HG03558 (cell line): ENCODE measurements around the gene SARDH.

Experiments used
- ATAC-seq: cut with Tn5 transposase; IDR thresholded peaks from one replicate; pipeline ENCODE4 v1.9.1; 2021; ENCODE audit warnings: moderate number of reproducible peaks; ENCODE audit not compliant: unreplicated experiment; ENCODE audit errors: extremely low read depth

SARDH gene

DNA sequence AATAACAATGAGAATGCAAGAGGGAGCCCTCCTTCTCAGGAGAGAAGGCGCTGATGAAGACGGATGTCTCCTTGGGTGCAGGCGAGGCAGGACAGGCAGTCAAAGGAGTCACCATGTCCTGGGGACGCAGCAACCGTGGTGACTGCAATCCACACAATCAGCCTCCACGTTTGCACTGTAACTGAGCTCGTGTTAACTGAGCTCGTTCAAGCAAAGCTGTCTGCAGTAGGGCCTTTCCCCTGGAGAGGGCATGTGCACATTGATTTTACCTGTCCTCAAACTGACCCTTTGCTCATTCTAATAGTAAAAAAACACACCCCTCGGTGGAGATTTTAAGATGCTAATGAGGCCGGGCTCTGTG, 2.8 kb downstream of the SARDH start:
- no peak for ATAC-seq

- no peak for ATAC-seq
These were observed 3.4 kb downstream of the SARDH start for GRCh38 chr9:133734590-133735414.

DNA sequence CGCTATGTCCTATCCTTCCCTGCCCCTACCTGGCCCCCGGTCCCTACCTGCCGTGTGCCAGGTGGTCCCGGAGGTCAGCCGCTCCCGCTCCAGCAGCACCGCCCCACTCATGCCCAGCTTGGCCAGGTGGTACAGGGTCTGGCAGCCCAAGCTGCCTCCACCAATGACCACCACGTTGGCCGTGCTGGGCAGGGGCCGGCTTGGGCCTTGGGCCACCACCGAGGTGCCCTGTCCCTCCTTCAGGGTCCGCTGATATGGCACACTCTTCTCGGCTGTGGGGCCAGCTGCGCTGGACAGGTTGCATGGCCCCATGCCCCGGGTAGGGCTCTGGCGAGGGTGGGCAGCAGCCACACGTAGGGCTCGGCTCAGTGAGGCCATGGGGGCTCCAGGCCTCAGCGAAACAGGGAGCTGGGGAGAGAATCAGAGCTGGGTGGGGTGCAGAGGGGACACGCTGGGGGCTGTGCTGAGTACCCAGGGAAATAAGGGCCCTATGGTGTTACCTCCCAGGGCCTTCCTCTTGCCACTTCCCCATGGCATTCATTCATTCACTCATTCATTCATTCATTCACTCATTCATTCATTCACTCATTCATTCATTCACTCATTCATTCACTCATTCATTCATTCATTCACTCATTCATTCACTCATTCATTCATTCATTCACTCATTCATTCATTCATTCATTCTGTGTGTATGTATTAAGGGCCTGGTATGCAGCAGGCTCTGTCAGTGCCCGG, 4.2 kb downstream of the SARDH start:
- no peak for ATAC-seq

GRCh38 chr9:133733421-133733795, 4.7 kb downstream of the SARDH start:
- no peak for ATAC-seq

DNA sequence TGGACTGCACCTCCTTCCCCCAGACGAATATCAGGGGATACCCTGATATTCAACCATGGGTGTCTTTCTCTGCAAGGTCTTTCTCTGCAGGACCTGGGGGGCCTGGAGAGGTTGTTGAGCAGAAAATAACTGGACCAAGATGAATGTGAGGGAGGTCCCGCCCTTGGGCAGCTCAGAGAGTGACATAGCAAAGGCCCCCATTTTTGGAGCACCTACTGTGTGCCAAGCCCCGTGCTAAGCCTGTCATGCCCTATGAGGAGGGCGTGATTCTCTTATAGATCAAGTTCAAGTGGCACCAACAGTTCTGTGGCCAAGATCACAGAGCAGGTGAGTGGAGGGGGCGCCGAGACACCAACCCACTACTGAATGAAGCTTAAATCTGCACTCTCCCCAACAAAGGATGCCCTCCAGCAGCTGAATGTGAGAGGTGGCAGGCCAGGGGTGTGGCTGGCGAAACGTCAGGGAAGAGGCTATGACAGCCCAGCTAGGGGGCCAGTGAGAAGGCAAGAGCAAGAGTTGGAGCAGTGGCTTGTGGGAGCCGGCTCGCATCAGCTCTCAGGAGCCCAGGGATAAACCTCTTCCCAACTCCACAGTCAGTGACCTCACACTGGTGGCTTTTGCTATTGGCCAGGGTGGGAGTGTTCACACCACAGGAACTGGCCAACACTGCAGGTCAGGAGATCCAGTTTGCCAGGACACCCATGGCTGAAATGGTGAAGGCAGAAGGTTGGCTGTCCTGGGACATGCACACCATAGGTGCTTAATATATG, 5.3 kb downstream of the SARDH start:
- no peak for ATAC-seq

GRCh38 chr9:133731876-133732638, 6.1 kb downstream of the SARDH start:
- ATAC-seq = no peak

- ATAC-seq = no peak
These were observed 7.0 kb downstream of the SARDH start for GRCh38 chr9:133730994-133731715.

DNA sequence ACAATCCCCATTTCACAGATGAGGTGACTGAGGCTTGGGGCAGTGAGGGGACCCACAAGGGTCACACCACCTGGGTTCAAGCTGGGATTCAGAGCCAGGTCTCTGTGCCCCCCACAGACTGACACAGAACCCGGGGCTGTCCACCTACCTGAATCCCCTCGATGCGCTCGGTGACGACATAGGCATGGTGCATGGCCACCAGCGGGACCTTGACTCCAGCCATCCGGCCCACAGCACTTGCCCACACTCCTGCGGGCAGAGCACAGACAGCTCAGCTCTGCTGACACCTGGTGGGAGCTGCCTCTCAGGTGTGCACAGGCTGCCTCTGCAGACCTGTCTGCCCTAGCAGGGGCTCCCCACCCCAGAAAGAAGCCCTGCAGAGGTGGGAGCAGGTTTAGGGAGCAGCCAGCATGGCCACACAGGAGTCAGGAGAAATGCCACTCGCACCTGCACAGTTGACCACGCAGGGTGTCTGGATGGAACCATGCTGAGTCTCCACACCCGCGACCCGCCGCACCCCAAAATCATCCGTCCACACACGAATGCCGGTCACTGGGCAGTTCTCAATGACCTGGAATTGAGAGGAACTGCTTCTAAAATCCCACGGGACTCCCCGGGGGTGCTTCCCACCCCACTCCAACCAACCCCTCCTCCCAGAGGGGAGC, 8.4 kb downstream of the SARDH start:
- no peak for ATAC-seq

- no peak for ATAC-seq
These were observed 9.1 kb downstream of the SARDH start for GRCh38 chr9:133728856-133729616.

- no peak for ATAC-seq
These were observed 10.2 kb downstream of the SARDH start for GRCh38 chr9:133727876-133728441.

DNA sequence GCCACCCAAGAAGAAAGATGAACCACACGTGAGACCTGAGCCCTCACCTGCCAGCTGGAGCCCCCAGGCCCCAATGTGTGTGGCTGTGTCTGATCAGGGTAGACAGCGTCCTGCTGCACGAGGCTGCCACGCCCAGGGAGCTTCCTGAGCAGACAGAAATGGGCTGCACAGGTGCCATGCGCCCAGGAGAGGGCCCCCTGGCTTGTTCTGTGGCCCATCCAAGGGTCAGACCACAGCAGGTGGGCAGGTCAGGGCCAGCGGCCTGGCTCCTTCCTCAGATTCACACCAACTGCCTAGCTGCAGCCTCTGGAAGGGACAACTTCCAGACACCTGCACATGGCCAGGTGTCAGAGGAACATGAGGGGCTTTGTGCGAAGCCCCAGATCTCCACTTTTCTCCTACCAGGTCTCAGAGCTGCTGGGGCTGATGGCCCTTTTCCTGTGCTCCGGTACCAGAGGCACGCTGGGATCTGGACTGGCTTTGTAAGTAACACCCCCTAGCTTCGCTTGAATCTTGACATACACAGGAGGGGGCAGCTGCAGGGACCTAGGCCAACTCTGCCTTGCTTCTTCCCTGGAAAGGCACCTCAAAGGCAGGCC, 10.8 kb downstream of the SARDH start:
- no peak for ATAC-seq

- ATAC-seq = no peak
These were observed 11.5 kb downstream of the SARDH start for GRCh38 chr9:133726401-133727276.

DNA sequence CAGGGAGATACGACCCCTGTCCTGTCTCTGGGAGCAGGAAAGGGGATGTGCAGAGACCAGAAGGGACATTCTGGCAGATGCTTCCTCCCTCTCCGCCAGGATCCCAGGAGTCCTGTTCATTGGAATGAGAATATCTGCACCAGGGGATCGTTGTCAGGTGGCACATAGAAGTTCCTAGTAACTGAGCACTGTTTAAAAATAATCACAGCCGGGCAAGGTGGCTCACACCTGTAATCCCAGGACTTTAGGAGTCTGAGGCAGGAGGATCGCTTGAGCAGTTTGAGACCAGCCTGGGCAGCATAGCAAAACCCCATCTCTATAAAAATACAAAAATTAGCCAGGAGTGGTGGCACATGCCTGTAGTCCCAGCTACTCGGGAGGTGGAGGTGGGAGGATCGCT, 12.3 kb downstream of the SARDH start:
- ATAC-seq = no peak

GRCh38 chr9:133718563-133719315, 19.4 kb downstream of the SARDH start:
- no peak for ATAC-seq

DNA sequence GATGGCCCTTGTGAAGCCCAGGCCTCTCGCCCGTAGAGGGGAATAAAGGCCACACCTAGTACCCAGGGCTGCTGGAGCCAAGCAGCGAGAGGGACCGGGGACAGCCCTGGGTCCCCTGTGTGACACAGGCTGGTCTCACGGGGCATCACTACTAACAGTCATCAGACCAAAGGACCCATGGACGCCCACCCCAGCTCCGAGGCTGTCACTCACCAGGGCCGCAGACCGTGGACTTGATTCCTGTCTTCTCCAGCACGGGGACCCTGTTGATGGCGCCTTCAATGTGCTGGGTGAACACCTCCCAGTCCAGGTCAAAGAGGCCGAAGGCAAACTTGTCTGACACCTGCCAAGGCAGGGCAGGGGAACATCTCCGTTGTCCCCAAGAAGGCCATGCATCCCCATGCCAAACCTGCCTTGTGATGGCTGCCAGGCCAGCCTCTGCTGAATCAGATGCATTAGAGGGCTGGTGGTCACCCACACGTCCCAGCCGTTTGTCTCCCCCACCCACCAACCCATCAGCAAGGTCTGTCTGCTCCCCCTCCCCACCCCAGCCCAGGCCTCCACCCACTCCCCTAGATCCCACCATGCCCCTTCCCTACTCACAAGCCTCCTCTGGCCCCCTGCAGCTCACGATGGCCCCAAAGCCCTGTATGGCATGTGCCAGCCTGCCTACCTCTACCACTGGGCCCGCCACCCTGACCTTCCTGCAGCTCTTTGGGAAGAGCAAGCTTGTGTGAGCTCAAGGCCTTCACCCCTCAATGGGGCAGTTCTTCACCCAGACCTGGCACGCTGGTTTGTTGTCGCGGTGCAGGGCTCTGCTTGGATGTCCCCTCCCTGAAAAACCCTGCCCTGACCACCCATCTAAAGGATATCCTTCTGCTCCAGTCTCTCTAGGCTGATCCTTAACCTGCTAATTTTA, 20.8 kb downstream of the SARDH start:
- no peak for ATAC-seq
